ENCODE data around the gene GRB14. TPM values are rescaled to one million over a fixed set of nuclear protein-coding genes. Genes with fewer than 3 reads are reported as not detected.

The GRB14 gene
- total RNA-seq, 1 experiment from 2014 or later, result 6.3 TPM

GRCh38 chr2:164457271-164457670 lies 164.0 kb downstream of the GRB14 start:
- intact Hi-C loops (cut with micrococcal nuclease), result no loop called here
- Histone ChIP-seq H2AFZ (ENCODE audit: low read depth, low read length, poor library complexity, severe bottlenecking) (no peak overlapping the region), H3K4me2 (ENCODE audit: low read length) (no peak overlapping the region), H4K20me1 (ENCODE audit: insufficient read depth) (no peaks in the 10 kb centered on the region), H3K9me3 (ENCODE audit: control insufficient read depth in 1 of 2, insufficient read depth in 1 of 2, low read depth in 1 of 2, low read length in 2 of 2) (no peaks in the 10 kb centered on the region), H3K9me2 (ENCODE audit: insufficient read depth) (no peaks in the 10 kb centered on the region), H3K36me3 (ENCODE audit: control insufficient read depth in 1 of 2, insufficient read depth in 2 of 2, low read length in 2 of 2) (no peaks in the 10 kb centered on the region), H3K27me3 (ENCODE audit: insufficient read depth, low read length) (peaks cover 36% of the 10 kb centered on the region), H3K9ac (ENCODE audit: low read length) (no peak overlapping the region), H3K27ac (ENCODE audit: low read depth, low read length) (no peak overlapping the region), H3K4me1 (ENCODE audit: control insufficient read depth in 1 of 2, insufficient read depth in 2 of 2, low read length in 2 of 2) (no peaks in the 10 kb centered on the region), H3K79me2 (ENCODE audit: insufficient read depth, low read length) (no peaks in the 10 kb centered on the region), H3K4me3 (replicated peaks in 1 of 2; ENCODE audit: low read depth in 1 of 2, low read length in 2 of 2) (no peak overlapping the region)
- ChIA-PET RAD21 (ENCODE audit: low non-redundant PET in 1 of 2, low total read pairs in 2 of 2, uncharacterized antibody in 2 of 2, unreplicated experiment in 2 of 2) (no interaction called here), CTCF (no interaction called here), POLR2A (no interaction called here)
- no TSS peak for BruUV-seq (replicated peaks)
- no peak for DNase-seq (ENCODE audit: low read depth, low spot score)
- TF ChIP-seq EZH2 (IDR thresholded peaks at IDR 0.05) (no peak), YY1 (IDR thresholded peaks at IDR 0.05; ENCODE audit: extremely low read depth, insufficient replicate concordance, low read depth, low read length) (no peak), ZFX (IDR thresholded peaks at IDR 0.05) (no peak), ELF1 (IDR thresholded peaks at IDR 0.05; ENCODE audit: borderline replicate concordance, low read depth) (no peak), EGR1 (IDR thresholded peaks at IDR 0.05; ENCODE audit: low read depth) (no peak), SIN3A (IDR thresholded peaks at IDR 0.05; ENCODE audit: low read depth) (no peak), EZH2phosphoT487 (IDR thresholded peaks at IDR 0.05; ENCODE audit: borderline replicate concordance) (no peak), RAD21 (IDR thresholded peaks at IDR 0.05; ENCODE audit: low read depth) (no peak), SP1 (IDR thresholded peaks at IDR 0.05; ENCODE audit: low read depth) (no peak), REST (IDR thresholded peaks at IDR 0.05; ENCODE audit: low read depth) (no peak), CEBPB (IDR thresholded peaks at IDR 0.05; ENCODE audit: low read depth) (no peak), ZBTB33 (IDR thresholded peaks at IDR 0.05; ENCODE audit: extremely low read depth, insufficient replicate concordance, low read length) (no peak), TCF7L2 (IDR thresholded peaks at IDR 0.05; ENCODE audit: borderline replicate concordance, extremely low read depth, insufficient read depth, insufficient read length) (no peak), MAX (IDR thresholded peaks at IDR 0.05) (no peak), FOSL1 (IDR thresholded peaks at IDR 0.05; ENCODE audit: low read depth) (no peak), POLR2A (IDR thresholded peaks at IDR 0.05; ENCODE audit: borderline replicate concordance, extremely low read depth, insufficient read depth, insufficient read length) (no peak), CTCF (IDR thresholded peaks at IDR 0.05 in 2 of 3, conservative IDR thresholded peaks at IDR 0.05 in 1 of 3; ENCODE audit: borderline replicate concordance in 1 of 3, insufficient read depth in 1 of 3, low read depth in 2 of 3, low read length in 2 of 3) (no peak), ZNF274 (IDR thresholded peaks at IDR 0.05; ENCODE audit: low read depth, low read length) (no peak)
- ATAC-seq, result no peak

Measured in HCT116 (cell line).